Activated T-cell treated with anti-CD3 and anti-CD28 coated beads for 24 hours (primary cell): ENCODE measurements around the gene PBX1.

Source experiments
- DNase-seq: peaks from one replicate; pipeline ENCODE4 v3.0.0-alpha.2; 2020; ENCODE audit warnings: low read depth

The PBX1 gene

GRCh38 chr1:164779376-164779775 is 220.4 kb downstream of the PBX1 start:
- no peak for DNase-seq

- no peak for DNase-seq
Measured at GRCh38 chr1:164780111-164780812, 221.3 kb downstream of the PBX1 start.

DNA sequence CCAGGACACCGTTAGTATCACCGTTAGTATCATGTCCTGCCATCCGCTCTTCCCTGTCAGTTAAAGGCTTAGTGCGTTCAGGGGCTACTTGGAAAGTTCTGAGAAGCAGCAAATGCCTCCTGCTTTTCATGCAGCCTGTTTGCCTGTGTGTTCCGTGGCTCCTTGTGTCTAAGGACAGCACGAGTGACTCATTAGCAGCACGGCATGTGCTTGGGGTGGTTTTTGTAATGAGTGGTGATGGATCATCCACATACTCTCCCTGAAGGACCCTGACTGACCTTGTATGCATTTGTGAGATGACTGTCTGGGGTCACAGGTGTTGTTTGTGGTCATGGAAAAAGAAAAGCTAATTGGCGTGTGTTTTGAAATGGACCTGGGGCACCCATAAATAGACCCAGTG is 221.9 kb downstream of the PBX1 start:
- DNase-seq, result no peak

DNA sequence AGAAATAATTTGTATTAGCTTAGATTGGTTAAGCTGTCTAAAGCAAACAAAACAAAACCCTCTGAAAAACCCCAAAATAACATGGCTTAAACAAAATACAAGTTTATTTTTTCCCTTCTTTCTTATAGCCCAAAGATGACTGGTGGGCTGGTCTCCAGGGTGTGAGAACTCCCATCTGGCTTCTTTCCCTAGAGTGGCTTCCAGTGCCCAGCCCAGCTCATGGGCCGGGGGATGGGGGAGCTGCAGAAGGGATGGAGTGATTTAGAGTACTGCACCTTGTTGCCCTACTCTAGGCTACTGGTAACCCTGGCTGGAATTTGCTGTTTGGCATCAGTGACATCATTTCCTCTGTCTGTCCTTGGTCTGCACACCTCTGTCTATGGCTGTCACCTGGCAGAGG is 223.0 kb downstream of the PBX1 start:
- no peak for DNase-seq

- no peak for DNase-seq
Measured at GRCh38 chr1:164783778-164784555, 225.0 kb downstream of the PBX1 start.

- no peak for DNase-seq
Measured at GRCh38 chr1:164784960-164785359, 226.0 kb downstream of the PBX1 start.

DNA sequence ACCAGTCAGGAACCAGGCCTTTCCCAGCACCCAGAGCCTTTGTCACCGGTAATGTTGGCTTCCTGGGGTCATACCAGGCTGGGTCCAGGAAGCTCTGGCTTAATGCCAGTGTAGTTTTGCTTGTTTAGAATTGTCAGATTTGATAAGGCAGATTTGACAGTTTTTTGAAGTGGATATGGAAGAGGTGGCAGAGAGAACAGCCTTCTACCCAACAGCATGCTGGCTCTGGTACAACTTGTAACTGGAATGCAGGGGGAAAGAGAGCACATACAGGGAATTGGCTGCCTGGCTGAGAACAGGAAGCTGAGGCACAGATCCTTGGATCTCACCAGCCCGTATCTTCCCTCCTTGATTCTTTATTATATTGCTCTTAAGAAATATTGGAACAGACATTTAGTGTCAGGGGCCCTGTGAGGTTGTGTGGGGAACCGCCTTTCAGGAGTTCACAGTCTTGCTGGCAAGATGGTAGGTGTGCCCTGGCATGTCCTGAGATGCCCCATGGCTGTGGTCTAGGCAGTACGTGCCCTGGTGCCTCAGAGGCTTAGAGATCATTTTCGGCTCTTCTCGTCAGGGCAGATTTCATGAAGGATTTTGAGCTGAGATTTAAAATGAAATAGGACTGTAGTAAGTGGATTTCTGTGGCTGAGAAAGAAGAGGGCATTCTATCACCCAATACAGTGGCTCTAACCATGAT is 227.0 kb downstream of the PBX1 start:
- no peak for DNase-seq

DNA sequence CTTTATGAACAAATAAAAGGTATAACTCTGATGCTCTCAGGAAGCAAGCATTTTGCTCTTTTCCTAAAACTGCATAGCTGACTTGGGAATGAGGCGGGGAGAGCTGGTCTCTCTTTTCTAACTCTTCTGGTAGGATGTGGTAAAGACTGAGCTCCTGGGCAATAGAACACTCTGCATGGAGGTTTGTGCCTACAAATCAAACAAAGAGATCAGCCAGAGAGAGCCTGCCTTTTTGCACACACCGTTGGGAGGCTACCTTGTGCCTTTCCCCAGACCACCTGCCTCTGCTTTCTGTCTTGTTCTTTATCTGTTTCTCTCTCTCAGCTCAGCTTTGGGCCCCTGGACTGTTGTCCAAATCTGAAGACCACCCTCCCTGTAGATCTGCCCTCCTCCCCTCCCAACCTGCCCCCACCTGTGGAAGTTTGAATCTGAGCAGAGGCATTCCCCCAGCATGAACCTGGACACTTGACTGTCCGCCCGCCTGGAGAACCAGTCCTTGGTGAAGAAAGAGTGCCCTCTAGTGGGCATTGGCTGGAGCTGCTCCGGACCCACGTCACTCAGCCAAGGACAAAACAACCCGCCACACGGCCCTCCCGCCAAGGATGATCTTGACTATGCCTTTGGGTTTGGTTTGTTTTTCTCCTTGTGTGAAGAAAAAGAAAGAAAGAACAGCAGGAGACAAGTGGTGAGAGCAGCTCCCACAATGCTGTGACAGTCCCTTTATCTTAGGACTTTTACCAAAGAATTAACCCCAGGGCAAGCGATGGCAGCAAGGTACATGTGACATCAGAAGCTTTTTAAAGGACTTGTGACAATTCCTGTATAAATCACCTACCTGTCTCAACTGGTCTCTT is 228.2 kb downstream of the PBX1 start:
- DNase-seq, result peak; percentile 27

GRCh38 chr1:164787834-164788231 is 228.8 kb downstream of the PBX1 start:
- no peak for DNase-seq

DNA sequence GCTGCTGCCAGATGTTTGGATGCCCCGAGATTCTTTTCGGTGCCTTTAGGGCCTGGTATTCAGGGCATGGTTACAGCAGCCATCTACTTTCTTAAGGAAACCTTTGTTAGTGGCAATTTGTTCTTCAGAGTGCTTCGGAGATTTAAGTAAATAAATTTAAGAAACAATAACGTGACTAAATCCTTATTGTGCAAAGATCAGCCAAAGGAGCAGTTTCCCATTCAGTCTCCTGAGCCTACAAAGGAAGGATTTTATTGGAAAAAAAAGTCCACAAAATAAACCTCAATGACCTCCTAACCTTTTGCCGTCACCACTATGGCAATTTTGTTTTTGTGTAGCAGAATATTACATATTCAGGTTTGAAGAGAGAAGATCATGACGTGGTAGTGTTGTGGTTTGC is 231.1 kb downstream of the PBX1 start:
- no peak for DNase-seq

- DNase-seq, result no peak
Measured at GRCh38 chr1:164792410-164793004, 233.5 kb downstream of the PBX1 start.

GRCh38 chr1:164794356-164794755 is 235.4 kb downstream of the PBX1 start:
- DNase-seq, result no peak

- no peak for DNase-seq
Measured at GRCh38 chr1:164796916-164797315, 237.9 kb downstream of the PBX1 start.

DNA sequence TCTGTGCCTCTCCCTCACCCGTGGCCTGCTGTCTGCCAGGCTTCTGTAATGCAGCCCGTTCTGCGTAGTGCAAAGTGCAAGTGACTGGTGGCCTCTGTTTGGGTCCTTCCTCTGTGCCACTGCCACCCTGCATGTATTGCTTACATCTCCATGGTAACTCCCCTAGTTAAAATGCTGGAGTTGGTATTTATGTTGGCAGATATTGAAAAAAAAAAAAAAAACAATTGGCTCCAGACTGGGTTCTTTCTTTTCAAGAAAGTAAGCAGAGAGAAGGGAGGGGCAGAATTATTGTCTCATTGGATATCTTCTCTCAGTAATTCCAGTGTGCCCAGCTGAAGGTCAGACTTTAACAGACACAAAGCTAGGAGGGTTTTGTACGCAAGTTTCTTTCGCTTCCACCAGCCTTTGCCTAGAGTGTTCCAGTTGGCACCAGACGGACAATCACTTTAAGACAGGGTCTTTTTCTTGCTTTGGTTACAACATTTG is 242.3 kb downstream of the PBX1 start:
- DNase-seq, result no peak

GRCh38 chr1:164801791-164802502 is 243.0 kb downstream of the PBX1 start:
- DNase-seq, result no peak

DNA sequence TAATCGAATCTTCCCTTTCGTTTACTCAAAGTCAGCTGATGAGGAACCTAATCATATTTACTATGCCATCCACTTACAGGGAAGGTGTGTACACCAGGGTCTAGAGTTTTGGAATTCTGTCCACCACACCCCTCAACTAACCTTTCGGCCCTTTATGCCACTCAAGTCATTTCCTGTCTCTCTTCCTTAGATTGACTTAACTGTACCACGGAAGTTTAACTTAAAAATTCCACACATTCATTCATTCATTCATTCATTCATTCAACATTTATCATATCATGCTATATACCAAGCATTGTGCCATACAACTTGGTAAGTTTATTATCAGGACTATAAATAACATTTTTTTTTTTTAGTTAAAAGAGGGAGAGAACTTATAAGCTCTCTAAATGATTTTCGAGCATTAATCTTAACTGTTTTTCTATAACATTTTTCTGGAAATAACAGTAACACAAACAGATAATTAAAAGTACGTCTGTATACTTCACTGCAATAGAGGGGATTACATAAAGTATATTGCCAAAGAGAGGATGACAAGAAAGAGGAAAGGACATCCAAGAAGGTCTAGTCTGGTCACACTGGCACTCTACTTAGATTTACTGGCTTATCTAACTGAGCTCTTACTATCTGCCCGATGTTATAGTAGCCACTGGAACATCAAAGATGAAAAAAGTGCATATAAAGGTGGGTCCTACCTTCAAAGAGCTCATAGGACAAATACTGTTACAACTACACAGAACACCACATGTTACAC is 243.7 kb downstream of the PBX1 start:
- no peak for DNase-seq

DNA sequence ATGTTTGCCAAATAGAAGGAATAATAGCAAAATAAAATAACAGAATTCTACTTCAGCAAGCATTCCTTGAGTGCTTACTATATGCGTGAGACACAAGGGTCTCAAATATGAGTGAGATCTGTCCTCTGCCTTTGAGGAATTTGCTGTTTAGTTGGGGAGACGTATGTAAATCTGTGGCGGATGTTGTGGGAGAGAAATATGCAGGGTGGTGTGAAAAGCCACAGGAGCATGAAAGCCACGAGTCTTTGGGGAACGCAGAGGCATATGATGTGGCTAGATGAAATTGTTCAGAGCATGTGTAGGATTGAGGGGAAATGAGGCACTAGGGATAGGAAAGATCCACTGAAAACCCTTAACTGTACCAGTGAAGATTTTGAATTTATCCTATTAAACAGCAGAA is 244.4 kb downstream of the PBX1 start:
- no peak for DNase-seq

DNA sequence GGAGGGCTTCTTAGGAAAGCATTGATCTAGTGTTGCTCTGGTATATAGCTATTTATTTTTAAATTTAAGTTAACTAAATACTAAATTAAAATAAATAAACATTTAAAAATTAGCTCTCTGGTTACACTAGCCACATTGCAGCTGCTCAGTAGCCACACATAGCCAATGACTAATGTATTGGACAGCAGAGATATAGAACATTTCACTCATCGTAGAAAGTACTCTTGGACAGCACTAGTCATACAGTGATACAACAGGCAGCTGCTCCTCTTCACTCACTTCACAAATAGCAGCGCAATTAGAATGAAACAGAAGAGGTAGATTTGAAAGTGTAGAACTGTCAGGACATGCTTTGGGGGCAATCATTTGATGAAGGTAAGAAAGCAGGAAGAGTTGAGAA is 245.4 kb downstream of the PBX1 start:
- DNase-seq, result no peak

DNA sequence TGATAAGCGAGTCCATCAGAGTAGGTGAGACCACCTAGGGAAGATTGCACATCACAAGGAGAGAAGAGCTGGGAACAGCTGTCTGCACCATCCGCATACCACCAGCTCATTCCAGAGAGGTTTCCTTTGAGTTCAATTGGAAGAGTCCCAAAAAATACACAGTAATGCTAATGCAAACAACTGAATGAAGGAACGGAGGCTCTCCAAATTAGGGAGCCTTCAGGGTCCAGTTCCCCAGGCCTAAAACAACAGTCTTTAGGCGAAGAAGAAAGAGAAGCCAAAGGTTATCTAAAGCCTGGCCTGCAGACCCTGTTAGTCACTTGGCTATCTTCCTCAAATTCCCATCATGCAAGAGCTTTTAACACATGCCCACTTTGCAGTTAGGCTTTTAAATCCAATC is 246.4 kb downstream of the PBX1 start:
- no peak for DNase-seq

GRCh38 chr1:164806531-164806930 is 247.5 kb downstream of the PBX1 start:
- no peak for DNase-seq
